Caco-2 (cell line): ENCODE data around the gene C1QL1. TPM values are rescaled to one million over a fixed set of nuclear protein-coding genes. Genes with fewer than 3 reads are reported as not detected.

ENCODE experiments used
- BruUV-seq: library from RNA; stranded (reverse); fragments of 400-500 nt; replicated peaks from 2 replicates; lab custom pipeline; 2021; lab: Mats Ljungman, UMichigan
- CTCF ChIA-PET: fragments of 300-600 bp; sonication (Branson Sonifier 250); formaldehyde crosslinking; loops from one replicate; lab custom pipeline; 2022; ENCODE audit warnings: antibody characterized with exemption; lab: Charles Lee
- POLR2A ChIA-PET: fragments of 300-600 bp; sonication (Branson Sonifier 250); formaldehyde crosslinking; loops from one replicate; lab custom pipeline; 2022; ENCODE audit warnings: antibody characterized with exemption; lab: Charles Lee
- DNase-seq, 2 experiments: peaks; one replicate each; pipeline versions ENCODE4 v3.0.0 to v3.0.0-alpha.2; 2020 to 2022
- H3K27me3 ChIP-seq: replicated peaks from 2 replicates; pipeline ENCODE4 v1.6.0; 2011; ENCODE audit warnings: low read length; ENCODE audit not compliant: control insufficient read depth, insufficient read depth
- H3K36me3 ChIP-seq: 2 replicates; pipeline ENCODE4 v1.5.1; 2011; ENCODE audit warnings: low read length; ENCODE audit not compliant: control insufficient read depth, insufficient read depth
- H3K4me1 ChIP-seq: fragments of 250-450 bp; sonication (Bioruptor Pico); 2 replicates; pipeline ENCODE4 v1.5.1; 2020; ENCODE audit warnings: mild to moderate bottlenecking
- H3K4me3 ChIP-seq: 2 replicates; pipeline ENCODE4 v1.5.1; 2011; ENCODE audit warnings: low read depth, mild to moderate bottlenecking, control low read depth, low read length
- H3K9me3 ChIP-seq: fragments of 250-450 bp; sonication (Bioruptor Pico); 2 replicates; pipeline ENCODE4 v1.5.1; 2020; ENCODE audit warnings: mild to moderate bottlenecking, moderate library complexity
- H3K27ac Mint-ChIP-seq: one replicate; pipeline ENCODE4 v1.8.0; 2022; ENCODE audit warnings: mixed read lengths; ENCODE audit not compliant: unreplicated experiment
- H3K27me3 Mint-ChIP-seq: one replicate; pipeline ENCODE4 v1.8.0; 2022; ENCODE audit warnings: mixed read lengths; ENCODE audit not compliant: insufficient read depth, unreplicated experiment
- H3K36me3 Mint-ChIP-seq: one replicate; pipeline ENCODE4 v1.8.0; 2022; ENCODE audit warnings: mild to moderate bottlenecking, mixed read lengths; ENCODE audit not compliant: insufficient read depth, unreplicated experiment
- H3K4me1 Mint-ChIP-seq: one replicate; pipeline ENCODE4 v1.8.0; 2022; ENCODE audit warnings: low read depth, mixed read lengths; ENCODE audit not compliant: unreplicated experiment
- H3K4me3 Mint-ChIP-seq: one replicate; pipeline ENCODE4 v1.8.0; 2022; ENCODE audit warnings: mild to moderate bottlenecking, moderate library complexity, mixed read lengths; ENCODE audit not compliant: unreplicated experiment
- H3K9me3 Mint-ChIP-seq: one replicate; pipeline ENCODE4 v1.8.0; 2022; ENCODE audit warnings: mixed read lengths; ENCODE audit not compliant: unreplicated experiment
- intact Hi-C: fragments of 100-400 bp; cut with micrococcal nuclease; formaldehyde crosslinking; loops from one replicate; pipeline ENCODE4 v1.10.0; 2022; ENCODE audit not compliant: unreplicated experiment
- total RNA-seq: library from RNA; stranded (reverse); gene quantifications from 2 replicates; pipeline ENCODE4 v1.2.3, GENCODE V29; 2022
- TF ChIP-seq, protein P1 (sequence below), 2 experiments: fragments of 200-600 bp in 1 of 2; IDR thresholded peaks; 1 replicate in 1 of 2; 2 replicates in 1 of 2; pipeline versions ENCODE4 v1.5.1 to v1.8.0; 2011 to 2022; ENCODE audit warnings: antibody characterized with exemption in 1 of 2, control low read depth in 1 of 2, inconsistent platforms in 1 of 2, low read depth in 1 of 2, low read length in 1 of 2, mild to moderate bottlenecking in 1 of 2, moderate library complexity in 1 of 2; ENCODE audit not compliant: insufficient read depth in 1 of 2, severe bottlenecking in 1 of 2, unreplicated experiment in 1 of 2

Gene C1QL1
- total RNA-seq, 1 experiment from 2014 or later, result 5.2 TPM

DNA sequence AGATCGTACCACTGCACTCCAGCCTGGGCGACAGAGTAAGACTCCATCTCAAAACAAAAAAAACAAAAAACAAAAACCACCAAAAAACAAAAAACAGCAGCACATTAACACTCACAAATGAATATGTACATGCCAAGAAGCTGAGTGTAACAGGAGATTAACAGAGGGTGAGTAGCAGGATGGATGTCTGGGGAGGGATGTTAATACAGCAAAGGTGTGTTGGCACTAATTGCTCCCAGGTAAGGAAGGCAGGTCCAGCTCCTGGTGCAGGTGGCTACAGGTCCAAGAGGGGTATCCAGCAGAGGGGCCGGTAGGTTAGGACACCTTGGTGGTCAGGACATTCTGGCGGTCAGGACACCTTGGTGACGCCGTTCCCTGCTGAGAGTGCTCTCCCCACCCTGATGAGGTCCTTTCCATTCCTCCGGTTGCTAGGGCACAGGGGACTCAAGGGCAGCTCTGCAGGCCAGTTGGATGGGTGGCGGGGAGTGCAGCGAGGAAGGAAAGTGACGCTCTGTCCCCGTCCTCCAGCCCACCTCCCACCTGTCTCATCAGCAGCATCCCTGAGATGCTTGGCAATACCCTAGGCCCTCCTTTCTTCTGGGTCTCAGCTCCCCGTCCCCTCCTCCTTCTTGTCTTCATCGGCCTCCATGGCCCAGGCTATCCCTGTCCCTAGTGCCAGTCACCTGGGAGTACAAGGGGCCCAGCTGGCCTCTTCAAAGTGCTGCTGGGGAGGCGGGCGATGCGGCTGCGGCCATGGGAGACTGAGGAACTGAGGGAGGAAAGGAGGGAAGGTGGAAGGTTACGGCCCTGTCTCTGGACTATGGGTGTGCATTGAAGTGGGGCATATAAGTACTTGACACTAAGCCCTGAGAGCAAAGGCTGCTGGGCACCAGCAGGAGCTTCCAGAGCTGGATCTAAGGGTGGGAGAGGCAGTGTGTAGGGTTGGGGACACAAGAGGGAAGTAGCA is 42.1 kb downstream of the C1QL1 start:
- POLR2A ChIA-PET, result no interaction called here

DNA sequence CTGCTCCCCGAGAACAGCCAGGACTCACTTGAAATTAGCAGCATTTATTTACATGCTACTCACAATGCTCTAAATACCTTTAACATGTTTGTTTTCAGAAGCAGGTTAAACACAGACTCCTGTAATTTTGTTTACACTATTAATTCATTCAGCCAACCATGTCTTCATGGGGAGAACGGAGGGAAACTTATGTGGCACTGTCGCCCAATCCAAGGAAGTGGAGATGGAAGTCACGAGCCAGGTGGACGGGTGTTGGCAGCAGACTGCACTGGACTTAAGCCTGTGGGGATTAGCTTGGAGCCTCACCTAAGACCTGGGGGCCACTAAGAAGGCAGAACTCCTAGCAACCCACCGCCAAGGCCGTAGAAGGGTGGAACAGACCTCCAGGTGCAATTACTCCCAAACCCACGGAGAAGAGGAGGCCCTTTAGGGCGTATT is 44.0 kb downstream of the C1QL1 start:
- Mint-ChIP-seq H3K27ac (no peak overlapping the region), H3K4me1 (no peaks in the 10 kb centered on the region), H3K27me3 (peaks cover 4% of the 10 kb centered on the region), H3K9me3 (no peaks in the 10 kb centered on the region), H3K4me3 (no peak overlapping the region), H3K36me3 (peaks cover 52% of the 10 kb centered on the region)
- Histone ChIP-seq H3K4me3 (no peak overlapping the region), H3K27me3 (no peaks in the 10 kb centered on the region), H3K9me3 (no peaks in the 10 kb centered on the region), H3K4me1 (no peaks in the 10 kb centered on the region), H3K36me3 (peaks cover 5% of the 10 kb centered on the region)
- DNase-seq, result no peak
- intact Hi-C loops, result loop anchor here (5.0 kb wide), 2 partner anchors 43 to 208 kb away; partner anchors contain the start of genes C1QL1 and PLCD3
- CTCF ChIA-PET, result interaction anchor here (0.5 to 0.6 kb wide), 2 partner anchors 35 to 57 kb away, joined by 3 to 5 read pairs; no protein-coding TSS in a partner anchor
- TF ChIP-seq, protein P1, sequence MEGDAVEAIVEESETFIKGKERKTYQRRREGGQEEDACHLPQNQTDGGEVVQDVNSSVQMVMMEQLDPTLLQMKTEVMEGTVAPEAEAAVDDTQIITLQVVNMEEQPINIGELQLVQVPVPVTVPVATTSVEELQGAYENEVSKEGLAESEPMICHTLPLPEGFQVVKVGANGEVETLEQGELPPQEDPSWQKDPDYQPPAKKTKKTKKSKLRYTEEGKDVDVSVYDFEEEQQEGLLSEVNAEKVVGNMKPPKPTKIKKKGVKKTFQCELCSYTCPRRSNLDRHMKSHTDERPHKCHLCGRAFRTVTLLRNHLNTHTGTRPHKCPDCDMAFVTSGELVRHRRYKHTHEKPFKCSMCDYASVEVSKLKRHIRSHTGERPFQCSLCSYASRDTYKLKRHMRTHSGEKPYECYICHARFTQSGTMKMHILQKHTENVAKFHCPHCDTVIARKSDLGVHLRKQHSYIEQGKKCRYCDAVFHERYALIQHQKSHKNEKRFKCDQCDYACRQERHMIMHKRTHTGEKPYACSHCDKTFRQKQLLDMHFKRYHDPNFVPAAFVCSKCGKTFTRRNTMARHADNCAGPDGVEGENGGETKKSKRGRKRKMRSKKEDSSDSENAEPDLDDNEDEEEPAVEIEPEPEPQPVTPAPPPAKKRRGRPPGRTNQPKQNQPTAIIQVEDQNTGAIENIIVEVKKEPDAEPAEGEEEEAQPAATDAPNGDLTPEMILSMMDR (IDR thresholded peaks at IDR 0.05; ENCODE audit: insufficient read depth in 1 of 2, low read depth in 1 of 2, low read length in 1 of 2, severe bottlenecking in 1 of 2, unreplicated experiment in 1 of 2), result no peak
- no TSS peak for BruUV-seq
- POLR2A ChIA-PET, result no interaction called here

More for the DNA sequence above, 42.1 kb downstream of the C1QL1 start:
- H3K4me3 Mint-ChIP-seq, result no peak overlapping the region
- Histone ChIP-seq H3K4me1 (no peaks in the 10 kb centered on the region), H3K27me3 (no peaks in the 10 kb centered on the region), H3K9me3 (no peaks in the 10 kb centered on the region), H3K4me3 (no peak overlapping the region), H3K36me3 (peaks cover 6% of the 10 kb centered on the region)
- no peaks in the 10 kb centered on the region for H3K4me1 Mint-ChIP-seq
- no peak for DNase-seq
- H3K36me3 Mint-ChIP-seq, result peaks cover 67% of the 10 kb centered on the region
- no peak overlapping the region for H3K27ac Mint-ChIP-seq
- peaks cover 4% of the 10 kb centered on the region for H3K27me3 Mint-ChIP-seq
- intact Hi-C loops, result no loop called here
- no TSS peak for BruUV-seq
- no peaks in the 10 kb centered on the region for H3K9me3 Mint-ChIP-seq
- TF ChIP-seq, protein P1 (IDR thresholded peaks at IDR 0.05; ENCODE audit: insufficient read depth in 1 of 2, low read depth in 1 of 2, low read length in 1 of 2, severe bottlenecking in 1 of 2, unreplicated experiment in 1 of 2), result no peak
- CTCF ChIA-PET, result interaction anchor here (0.6 to 0.9 kb wide), 3 partner anchors 21 to 93 kb away, joined by 3 to 5 read pairs (median 3); no protein-coding TSS in a partner anchor

DNA sequence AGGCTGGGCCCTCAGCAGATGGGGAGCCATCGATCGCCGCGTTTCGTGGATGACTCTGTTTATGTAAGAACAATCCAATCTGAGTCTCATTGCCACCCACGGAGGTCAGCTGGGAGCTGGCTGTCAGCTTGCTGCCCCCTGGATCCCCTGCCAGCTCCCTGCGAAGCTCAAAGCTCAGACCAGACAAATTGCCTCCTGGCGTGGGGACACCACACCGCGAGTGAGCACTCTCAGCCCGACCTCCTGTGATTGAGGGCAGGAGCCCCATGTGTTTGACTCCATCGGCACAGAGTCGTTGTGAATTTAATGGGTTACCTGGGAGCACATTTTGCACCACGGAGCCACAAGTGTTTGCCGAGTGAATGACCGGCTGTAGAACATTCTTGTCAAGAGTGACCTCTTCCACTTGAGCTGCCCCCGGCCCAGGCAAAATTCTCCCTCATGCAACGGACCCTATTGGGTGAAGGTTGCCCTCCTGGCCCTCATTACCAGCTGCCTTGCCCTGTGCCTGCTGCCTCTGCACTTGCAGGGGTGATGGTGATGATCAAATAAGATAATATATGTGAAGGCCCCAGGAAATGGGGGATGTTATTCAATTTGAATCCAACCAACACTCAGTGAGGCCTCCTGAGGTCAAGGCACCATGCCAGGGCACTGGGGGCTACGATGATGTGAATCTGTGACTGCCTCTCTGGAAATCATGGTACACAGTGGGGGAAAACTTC is 45.2 kb downstream of the C1QL1 start:
- peaks cover 41% of the 10 kb centered on the region for H3K36me3 Mint-ChIP-seq
- intact Hi-C loops, result loop anchor here (5.0 kb wide), 2 partner anchors 44 to 209 kb away; partner anchors contain the start of genes C1QL1 and PLCD3
- H3K4me1 ChIP-seq, result no peaks in the 10 kb centered on the region
- H3K9me3 ChIP-seq, result no peaks in the 10 kb centered on the region
- no peaks in the 10 kb centered on the region for H3K9me3 Mint-ChIP-seq
- H3K27ac Mint-ChIP-seq, result no peak overlapping the region
- TF ChIP-seq, protein P1 (IDR thresholded peaks at IDR 0.05; ENCODE audit: insufficient read depth in 1 of 2, low read depth in 1 of 2, low read length in 1 of 2, severe bottlenecking in 1 of 2, unreplicated experiment in 1 of 2), result no peak
- H3K36me3 ChIP-seq, result peaks cover 3% of the 10 kb centered on the region
- peaks cover 4% of the 10 kb centered on the region for H3K27me3 Mint-ChIP-seq
- H3K4me1 Mint-ChIP-seq, result no peaks in the 10 kb centered on the region
- CTCF ChIA-PET, result no interaction called here
- POLR2A ChIA-PET, result interaction anchor here (0.6 kb wide), 1 partner anchor 45 kb away, joined by 12 read pairs; the partner anchor contains the start of gene C1QL1
- H3K4me3 Mint-ChIP-seq, result no peak overlapping the region
- DNase-seq, result peak in 1 of 2 experiments; percentile 26
- H3K4me3 ChIP-seq, result no peak overlapping the region
- H3K27me3 ChIP-seq, result no peaks in the 10 kb centered on the region
- BruUV-seq, result no TSS peak
